Astrocyte (in vitro differentiated cells and primary cell): Measurements from ENCODE around the gene SEC63.
"Not testable (repeated sequence)": the region's sequence is repeated elsewhere in the genome, so short reads cannot be mapped to it uniquely, and the experiment has no call there.

Experiments
- CTCF ChIP-seq: IDR thresholded peaks from 2 replicates; pipeline ENCODE4 v1.5.1; 2011; ENCODE audit warnings: low read depth, mild to moderate bottlenecking, inconsistent platforms, low read length, moderate library complexity; ENCODE audit not compliant: insufficient read depth
- EZH2 ChIP-seq: IDR thresholded peaks from 2 replicates; pipeline ENCODE4 v1.6.1; 2012; ENCODE audit warnings: mild to moderate bottlenecking, low read length, inconsistent platforms; ENCODE audit not compliant: insufficient read depth

GRCh38 chr6:108000259-108000658, 42.3 kb upstream of the SEC63 start:
- TF ChIP-seq CTCF, EZH2: not testable (repeated sequence)
